CD14-positive monocyte (primary cell): ENCODE data around the gene CEP120. TPM values are rescaled to one million over a fixed set of nuclear protein-coding genes. Genes with fewer than 3 reads are reported as not detected.

Experiments used
- DNase-seq, 3 donors: peaks; one replicate each; pipeline ENCODE4 v3.0.0-alpha.2; 2011 to 2022
- H2AFZ ChIP-seq: 2 replicates; pipeline ENCODE4 v1.6.0; 2012; ENCODE audit warnings: mild to moderate bottlenecking, low read depth, low read length, inconsistent platforms; ENCODE audit not compliant: insufficient read depth, poor library complexity, severe bottlenecking
- H3K27ac ChIP-seq, 2 donors: 1 replicate in 1 of 2; 2 replicates in 1 of 2; pipeline ENCODE4 v1.5.1; 2012 to 2013; ENCODE audit warnings: low read length in 2 of 2, control low read depth in 1 of 2, inconsistent platforms in 1 of 2, low read depth in 1 of 2, mild to moderate bottlenecking in 1 of 2
- H3K27me3 ChIP-seq, 2 donors: one replicate each; pipeline versions ENCODE4 v1.6.0 to v1.6.1; 2011 to 2013; ENCODE audit warnings: low read length in 2 of 2; ENCODE audit not compliant: control insufficient read depth in 2 of 2, insufficient read depth in 2 of 2
- H3K36me3 ChIP-seq, 2 donors: replicated peaks in 1 of 2; 1 replicate in 1 of 2; 2 replicates in 1 of 2; pipeline versions ENCODE4 v1.5.1 to v1.6.1; 2012 to 2013; ENCODE audit warnings: low read length in 2 of 2, control low read depth in 1 of 2, inconsistent platforms in 1 of 2, mild to moderate bottlenecking in 1 of 2; ENCODE audit not compliant: insufficient read depth in 2 of 2, control insufficient read depth in 1 of 2
- H3K4me1 ChIP-seq, 2 donors: 1 replicate in 1 of 2; 2 replicates in 1 of 2; pipeline versions ENCODE4 v1.5.1 to v1.6.1; 2012 to 2013; ENCODE audit warnings: low read length in 2 of 2, control low read depth in 1 of 2, inconsistent platforms in 1 of 2, mild to moderate bottlenecking in 1 of 2, moderate library complexity in 1 of 2; ENCODE audit not compliant: insufficient read depth in 2 of 2, control insufficient read depth in 1 of 2
- H3K4me2 ChIP-seq: replicated peaks from 2 replicates; pipeline ENCODE3; 2012; ENCODE audit warnings: low read length, moderate library complexity, mild to moderate bottlenecking; ENCODE audit not compliant: poor library complexity, severe bottlenecking; ENCODE audit errors: extremely low read depth
- H3K4me3 ChIP-seq, 3 experiments: fragments of 200-600 bp in 1 of 3; sonication (generic) in 1 of 3; replicated peaks in 1 of 3; 1 replicate in 2 of 3; 2 replicates in 1 of 3; pipeline ENCODE4 v1.5.1; 2011 to 2013; ENCODE audit warnings: low read length in 3 of 3, mild to moderate bottlenecking in 3 of 3, control low read depth in 2 of 3, low read depth in 2 of 3, inconsistent platforms in 1 of 3, moderate library complexity in 1 of 3
- H3K79me2 ChIP-seq: 2 replicates; pipeline ENCODE4 v1.6.0; 2012; ENCODE audit warnings: mild to moderate bottlenecking, control low read depth, inconsistent platforms, low read length, moderate library complexity; ENCODE audit not compliant: insufficient read depth
- H3K9ac ChIP-seq: 2 replicates; pipeline ENCODE4 v1.6.0; 2017; ENCODE audit warnings: low read length, mild to moderate bottlenecking; ENCODE audit not compliant: insufficient read depth, poor library complexity, severe bottlenecking
- H3K9me3 ChIP-seq, 2 donors: replicated peaks in 1 of 2; 1 replicate in 1 of 2; 2 replicates in 1 of 2; pipeline versions ENCODE4 v1.5.1 to v1.6.1; 2012 to 2013; ENCODE audit warnings: low read length in 2 of 2, control low read depth in 1 of 2; ENCODE audit not compliant: control insufficient read depth in 1 of 2, insufficient read depth in 1 of 2
- H4K20me1 ChIP-seq: 2 replicates; pipeline ENCODE4 v1.6.0; 2012; ENCODE audit warnings: mild to moderate bottlenecking, low read length, control low read depth, moderate library complexity; ENCODE audit not compliant: insufficient read depth
- H3K27ac Mint-ChIP-seq, 7 donors: one replicate each; pipeline ENCODE4 v1.8.0; 2020; ENCODE audit warnings: mild to moderate bottlenecking in 7 of 7, mixed read lengths in 7 of 7, moderate library complexity in 6 of 7, inconsistent platforms in 2 of 7
- H3K27me3 Mint-ChIP-seq, 3 donors: one replicate each; pipeline ENCODE4 v1.8.0; 2021 to 2022; ENCODE audit warnings: low read depth in 3 of 3, mild to moderate bottlenecking in 3 of 3, mixed read lengths in 3 of 3, moderate library complexity in 3 of 3, inconsistent platforms in 1 of 3
- H3K36me3 Mint-ChIP-seq, 2 donors: one replicate each; pipeline ENCODE4 v1.8.0; 2020; ENCODE audit warnings: mixed read lengths in 2 of 2, inconsistent platforms in 1 of 2, mild to moderate bottlenecking in 1 of 2
- H3K4me1 Mint-ChIP-seq: one replicate; pipeline ENCODE4 v1.8.0; 2020; ENCODE audit warnings: mild to moderate bottlenecking, mixed read lengths
- H3K4me3 Mint-ChIP-seq, 2 donors: one replicate each; pipeline ENCODE4 v1.8.0; 2020; ENCODE audit warnings: mild to moderate bottlenecking in 2 of 2, mixed read lengths in 2 of 2, moderate library complexity in 1 of 2
- H3K9me3 Mint-ChIP-seq, 7 donors: one replicate each; pipeline ENCODE4 v1.8.0; 2020 to 2022; ENCODE audit warnings: mixed read lengths in 7 of 7, mild to moderate bottlenecking in 6 of 7, moderate library complexity in 6 of 7, inconsistent platforms in 2 of 7
- CTCF ChIP-seq: fragments of 200-600 bp; IDR thresholded peaks from one replicate; pipeline ENCODE4 v1.8.0; 2022; ENCODE audit warnings: antibody characterized with exemption, mild to moderate bottlenecking
- WGBS: methylation state at CpG from one replicate; pipeline ENCODE4 v1.1.5; 2013; ENCODE audit warnings: missing lambda C conversion rate; ENCODE audit not compliant: insufficient coverage; 5-methylcytosine and 5-hydroxymethylcytosine counted together
- intact Hi-C, 2 donors: fragments of 100-400 bp; cut with micrococcal nuclease; formaldehyde crosslinking; loops; one replicate each; pipeline versions ENCODE4 v1.15.0 to v1.15.1; 2023
- polyA plus RNA-seq, 3 donors: library from polyadenylated mRNA; depleted of rRNA in 1 of 3; unstranded in 2 of 3; stranded (reverse) in 1 of 3; fragments of 300-500 nt in 2 of 3; fragments of >200 nt in 1 of 3; fragmentation: Illumina TruSeq in 2 of 3; gene quantifications; 1 replicate in 2 of 3; 2 replicates in 1 of 3; pipeline ENCODE4 v1.2.3, GENCODE V29; 2012 to 2021

Gene CEP120
- polyA plus RNA-seq, 3 donors = 6.4 to 7.2 (median 6.6) TPM

- Histone ChIP-seq H3K27me3 (no peaks in the 10 kb centered on the region), H2AFZ (no peak overlapping the region), H3K4me2 (no peak overlapping the region), H4K20me1 (no peaks in the 10 kb centered on the region), H3K79me2 (no peaks in the 10 kb centered on the region), H3K36me3 (peaks cover 62 to 87% of the 10 kb centered on the region in 2 donors), H3K9me3 (no peaks in the 10 kb centered on the region), H3K27ac (no peak overlapping the region), H3K9ac (no peak overlapping the region), H3K4me1 (no peaks in the 10 kb centered on the region), H3K4me3 (no peak overlapping the region)
- Mint-ChIP-seq H3K27ac (no peak overlapping the region), H3K36me3 (peaks cover 56 to 58% of the 10 kb centered on the region in 2 donors), H3K9me3 (no peaks in the 10 kb centered on the region), H3K4me1 (no peaks in the 10 kb centered on the region), H3K4me3 (no peak overlapping the region), H3K27me3 (no peaks in the 10 kb centered on the region)
- DNase-seq = no peak
- no peak for TF ChIP-seq CTCF
- intact Hi-C loops = no loop called here
- 100% methylated on average over 1 of the region's 1 CpG for WGBS
These were observed 32.2 kb downstream of the CEP120 start for GRCh38 chr5:123391009-123391408.

GRCh38 chr5:123389794-123390193 lies 33.4 kb downstream of the CEP120 start:
- DNase-seq = no peak
- intact Hi-C loops = no loop called here
- H4K20me1 ChIP-seq = no peaks in the 10 kb centered on the region
- H2AFZ ChIP-seq = no peak overlapping the region
- no peaks in the 10 kb centered on the region for H3K4me1 ChIP-seq
- H3K27me3 ChIP-seq = no peaks in the 10 kb centered on the region
- no peaks in the 10 kb centered on the region for H3K79me2 ChIP-seq
- H3K27ac Mint-ChIP-seq = no peak overlapping the region
- H3K36me3 Mint-ChIP-seq = peaks cover 60 to 61% of the 10 kb centered on the region in 2 donors
- H3K27me3 Mint-ChIP-seq = no peaks in the 10 kb centered on the region
- no peak overlapping the region for H3K4me2 ChIP-seq
- H3K4me1 Mint-ChIP-seq = no peaks in the 10 kb centered on the region
- no peaks in the 10 kb centered on the region for H3K9me3 Mint-ChIP-seq
- H3K36me3 ChIP-seq = peaks cover 70 to 96% of the 10 kb centered on the region in 2 donors
- H3K27ac ChIP-seq = no peak overlapping the region
- no peak overlapping the region for H3K4me3 Mint-ChIP-seq
- no peak overlapping the region for H3K9ac ChIP-seq
- no peaks in the 10 kb centered on the region for H3K9me3 ChIP-seq
- no peak for TF ChIP-seq CTCF
- H3K4me3 ChIP-seq = no peak overlapping the region
